HG02763 (cell line): ENCODE measurements around the gene CLPTM1L.

Source experiments
- ATAC-seq: cut with Tn5 transposase; IDR thresholded peaks from one replicate; pipeline ENCODE4 v1.9.1; 2021; ENCODE audit warnings: mild to moderate bottlenecking, moderate library complexity; ENCODE audit not compliant: unreplicated experiment

The CLPTM1L gene

DNA sequence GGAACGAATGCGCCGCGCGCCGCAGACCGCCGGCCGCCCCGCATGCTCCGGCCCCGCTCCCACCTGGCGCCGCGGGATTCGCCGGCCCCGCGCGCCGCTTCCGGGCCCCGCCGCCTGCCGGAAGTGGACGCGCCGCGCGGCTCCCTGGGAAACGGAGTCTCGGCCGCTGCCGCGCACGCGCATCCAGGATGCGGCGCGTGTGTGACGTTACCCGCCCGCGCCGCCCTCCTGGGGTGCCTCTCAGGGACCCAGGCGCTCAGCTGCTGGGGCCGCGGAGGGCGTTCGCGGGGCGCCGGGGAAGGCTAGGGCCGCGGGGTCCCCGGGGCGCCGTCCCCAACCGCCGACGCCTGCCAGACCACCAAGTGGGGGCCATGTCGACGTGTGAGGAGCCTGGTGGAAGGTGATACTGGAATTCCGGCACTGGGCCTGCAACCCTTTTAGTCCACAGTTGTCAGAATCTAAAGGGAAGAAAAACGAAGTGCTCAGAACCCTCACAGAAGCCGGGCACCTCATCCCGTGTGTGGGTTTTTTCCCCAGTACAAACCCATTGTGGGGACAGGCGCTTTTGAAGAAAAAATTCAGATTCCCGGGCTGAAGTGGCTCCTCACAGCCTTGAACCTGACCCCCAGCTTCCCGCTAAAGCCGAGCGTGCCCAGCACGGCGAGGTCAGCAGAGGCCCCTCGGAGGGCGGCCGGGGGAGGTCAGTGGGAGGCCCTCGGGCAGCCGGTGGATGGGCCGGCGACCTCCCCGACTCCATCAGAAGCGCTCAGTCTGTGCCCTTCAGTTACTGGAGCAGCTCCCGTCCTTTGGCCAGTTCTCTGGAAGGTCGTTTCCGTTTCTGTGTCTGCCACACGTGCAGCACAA lies at the start of gene CLPTM1L:
TSS of gene CLPTM1L (minus strand) at position 125 of the 864 bp plus-strand sequence. CDS start 258 bp downstream, outside the sequence.
- ATAC-seq: peak; percentile 83

DNA sequence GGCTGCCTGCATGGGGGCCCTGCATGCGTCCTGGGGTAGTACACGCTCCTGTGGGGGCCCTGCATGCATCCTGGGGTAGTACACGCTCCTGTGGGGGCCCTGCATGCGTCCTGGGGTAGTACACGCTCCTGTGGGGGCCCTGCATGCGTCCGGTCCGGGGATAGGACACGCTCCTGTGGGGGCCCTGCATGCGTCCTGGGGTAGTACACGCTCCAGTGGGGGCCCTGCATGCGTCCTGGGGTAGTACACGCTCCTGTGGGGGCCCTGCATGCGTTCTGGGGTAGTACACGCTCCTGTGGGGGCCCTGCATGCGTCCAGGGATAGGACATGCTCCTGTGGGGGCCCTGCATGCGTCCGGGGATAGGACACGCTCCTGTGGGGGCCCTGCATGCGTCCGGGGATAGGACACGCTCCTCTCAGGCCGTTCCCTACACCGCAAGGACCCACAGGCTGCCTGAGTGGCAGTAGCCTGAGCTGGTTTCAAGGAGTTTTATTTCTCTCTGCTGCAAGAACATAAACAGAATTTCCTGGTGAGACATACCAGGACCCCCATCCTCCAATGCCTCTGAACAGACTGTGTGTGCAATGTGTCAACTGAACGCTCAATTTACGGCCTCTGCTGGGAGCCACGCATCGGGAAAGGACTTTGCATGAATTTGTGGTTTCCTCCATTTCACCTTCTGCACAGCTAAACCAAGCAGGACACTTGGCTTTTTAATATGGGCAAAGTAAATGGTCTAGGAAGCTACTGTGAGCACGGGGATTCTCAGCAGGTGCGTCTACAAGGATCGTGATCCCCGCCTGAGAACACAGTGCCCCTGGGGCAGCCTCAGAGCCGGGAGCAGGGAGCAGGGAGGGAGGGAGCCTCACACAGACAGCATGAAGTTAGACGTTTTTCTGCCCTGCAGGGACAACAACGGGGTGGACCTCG lies 48.9 kb upstream of the CLPTM1L start:
- ATAC-seq: no peak

- ATAC-seq: no peak
Measured at GRCh38 chr5:1392801-1393565, 48.1 kb upstream of the CLPTM1L start.

- ATAC-seq: no peak
Measured at GRCh38 chr5:1392261-1392660, 47.4 kb upstream of the CLPTM1L start.

GRCh38 chr5:1391691-1392090 lies 46.8 kb upstream of the CLPTM1L start:
- no peak for ATAC-seq

- no peak for ATAC-seq
Measured at GRCh38 chr5:1390861-1391600, 46.1 kb upstream of the CLPTM1L start.

GRCh38 chr5:1390333-1390732 lies 45.4 kb upstream of the CLPTM1L start:
- no peak for ATAC-seq

DNA sequence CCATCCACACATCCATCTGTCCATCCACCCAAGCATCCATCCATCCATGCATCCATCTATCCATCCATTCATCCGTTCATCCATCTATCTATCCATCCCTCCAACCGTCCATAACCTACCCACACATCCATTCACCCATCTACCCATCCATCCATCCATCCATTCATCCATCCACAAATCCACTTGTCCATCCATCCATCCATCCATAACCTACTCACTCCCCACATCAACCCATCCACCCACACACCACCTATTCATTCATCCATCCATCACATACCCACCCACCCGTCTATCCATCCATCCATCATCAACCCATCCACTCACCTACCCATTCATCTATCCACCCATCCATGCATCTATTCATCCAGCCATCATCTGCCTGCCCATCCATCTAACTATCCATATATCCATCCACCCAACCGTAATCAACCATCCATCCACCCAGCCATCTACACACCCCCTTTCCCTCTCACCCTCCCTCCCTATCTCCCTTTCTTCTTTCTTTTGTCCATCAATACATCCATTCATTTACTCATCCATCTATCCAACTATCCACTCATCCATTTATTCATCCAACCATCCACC lies 43.6 kb upstream of the CLPTM1L start:
- ATAC-seq: no peak

GRCh38 chr5:1387876-1388275 lies 43.0 kb upstream of the CLPTM1L start:
- no peak for ATAC-seq

GRCh38 chr5:1387059-1387755 lies 42.3 kb upstream of the CLPTM1L start:
- ATAC-seq: no peak

DNA sequence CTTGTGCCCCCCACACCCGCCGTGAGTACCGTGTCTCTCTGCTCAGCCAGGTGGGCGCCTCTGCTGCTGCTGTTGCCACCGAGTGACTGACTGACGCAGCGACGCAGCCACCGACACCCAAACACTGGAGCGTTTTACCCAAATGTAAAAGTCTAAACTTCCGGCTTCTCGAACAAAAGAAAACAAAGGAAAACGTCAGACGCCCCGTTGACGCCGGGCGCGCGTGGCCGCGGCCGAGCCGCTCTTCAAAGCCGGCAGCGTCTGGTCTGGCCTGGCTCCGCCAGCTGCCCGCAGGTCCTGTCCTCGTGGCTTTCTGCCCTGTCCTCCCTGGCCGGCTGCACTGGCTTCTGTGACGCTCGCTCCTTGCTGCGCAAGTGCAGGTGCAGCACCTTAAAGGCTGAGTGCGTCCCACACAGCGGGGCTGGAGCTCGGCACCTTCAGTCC lies 41.4 kb upstream of the CLPTM1L start:
- ATAC-seq: peak; percentile 30

GRCh38 chr5:1385395-1386273 lies 40.7 kb upstream of the CLPTM1L start:
- ATAC-seq: peak; percentile 88

DNA sequence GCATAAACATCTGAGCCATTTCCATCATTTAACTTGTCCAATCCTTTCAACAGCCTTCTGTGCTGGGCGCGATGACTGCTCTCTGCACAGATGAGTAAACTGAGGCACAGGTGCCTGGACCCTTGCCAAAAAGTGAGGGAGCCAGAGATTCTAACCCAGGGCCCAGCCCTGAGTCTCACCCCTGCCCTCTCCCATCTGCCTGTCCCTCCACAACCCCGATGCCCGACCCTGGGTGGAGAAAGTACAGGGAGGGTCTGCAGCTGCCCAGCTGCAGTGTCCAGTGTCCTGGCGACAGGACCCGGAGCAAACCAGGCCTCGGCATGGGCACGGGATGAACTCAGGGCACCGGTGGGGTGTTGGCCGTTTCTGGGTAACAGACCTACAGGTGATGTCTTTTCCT lies 39.6 kb upstream of the CLPTM1L start:
- ATAC-seq: no peak

GRCh38 chr5:1383886-1384401 lies 39.0 kb upstream of the CLPTM1L start:
- no peak for ATAC-seq

- ATAC-seq: no peak
Measured at GRCh38 chr5:1383344-1383743, 38.4 kb upstream of the CLPTM1L start.

GRCh38 chr5:1382248-1382700 lies 37.4 kb upstream of the CLPTM1L start:
- no peak for ATAC-seq

- no peak for ATAC-seq
Measured at GRCh38 chr5:1381370-1382247, 36.7 kb upstream of the CLPTM1L start.
